ENCODE measurements around the gene NFATC2IP.

GRCh38 chr16:29009050-29009837 lies 58.5 kb downstream of the NFATC2IP start:
- TF ChIP-seq CTCF (IDR thresholded peaks at IDR 0.05; ENCODE audit: poor library complexity) (no peak), EZH2phosphoT487 (IDR thresholded peaks at IDR 0.05; ENCODE audit: low read depth, severe bottlenecking, unreplicated experiment) (no peak), EZH2 (IDR thresholded peaks at IDR 0.05; ENCODE audit: borderline replicate concordance) (no peak)

All from hepatocyte (in vitro differentiated cells).